ENCODE measurements around the gene GBP6.

Gene GBP6

DNA sequence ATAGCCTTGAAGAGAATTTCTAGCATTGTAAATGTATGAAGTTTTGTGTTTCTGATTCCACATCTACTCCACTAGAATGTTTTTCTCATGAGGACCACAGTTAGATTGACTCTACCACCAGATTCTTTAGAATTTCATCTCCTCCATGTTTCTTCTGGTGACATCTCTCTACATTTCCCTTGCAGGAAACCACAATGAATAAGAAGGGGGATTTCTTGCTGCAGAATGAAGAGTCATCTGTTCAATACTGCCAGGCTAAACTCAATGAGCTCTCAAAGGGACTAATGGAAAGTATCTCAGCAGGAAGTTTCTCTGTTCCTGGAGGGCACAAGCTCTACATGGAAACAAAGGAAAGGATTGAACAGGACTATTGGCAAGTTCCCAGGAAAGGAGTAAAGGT is 18.6 kb downstream of the GBP6 start:
- no peak for ATAC-seq (ENCODE audit: low read depth)
- Histone ChIP-seq H3K9me3 (ENCODE audit: severe bottlenecking) (no peaks in the 10 kb centered on the region), H3K4me1 (ENCODE audit: insufficient read depth, poor library complexity, severe bottlenecking) (no peaks in the 10 kb centered on the region), H3K36me3 (ENCODE audit: low read depth) (no peaks in the 10 kb centered on the region), H3K27ac (ENCODE audit: poor library complexity, severe bottlenecking) (no peak overlapping the region), H3K4me3 (ENCODE audit: severe bottlenecking) (no peak overlapping the region), H3K27me3 (ENCODE audit: insufficient read depth, poor library complexity, severe bottlenecking) (no peaks in the 10 kb centered on the region)
- TF ChIP-seq CTCF (IDR thresholded peaks at IDR 0.05; ENCODE audit: poor library complexity, severe bottlenecking), result no peak
- DNase-seq (ENCODE audit: low spot score), result no peak

DNA sequence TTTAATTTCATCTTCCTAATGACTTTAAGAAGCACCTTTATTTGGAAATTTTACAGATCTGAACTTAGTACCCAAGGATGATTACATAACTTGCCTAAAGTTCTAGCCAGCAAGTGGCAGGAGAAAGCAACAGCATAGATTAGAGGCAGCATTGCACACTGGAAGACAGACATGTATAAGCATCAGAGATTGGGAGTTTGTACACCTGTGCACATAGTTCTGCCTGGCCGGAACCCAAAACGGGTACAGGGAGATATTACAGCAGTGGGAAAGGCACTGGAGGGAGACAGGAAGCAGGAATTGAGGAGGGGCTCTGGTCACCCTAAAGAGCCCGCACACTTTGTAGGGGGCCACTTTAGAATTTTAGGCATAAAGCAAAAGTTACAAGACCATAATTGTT is 19.3 kb downstream of the GBP6 start:
- no peak overlapping the region for H3K27ac ChIP-seq (ENCODE audit: poor library complexity, severe bottlenecking)
- DNase-seq (ENCODE audit: low spot score), result no peak
- TF ChIP-seq CTCF (IDR thresholded peaks at IDR 0.05; ENCODE audit: poor library complexity, severe bottlenecking), result no peak

DNA sequence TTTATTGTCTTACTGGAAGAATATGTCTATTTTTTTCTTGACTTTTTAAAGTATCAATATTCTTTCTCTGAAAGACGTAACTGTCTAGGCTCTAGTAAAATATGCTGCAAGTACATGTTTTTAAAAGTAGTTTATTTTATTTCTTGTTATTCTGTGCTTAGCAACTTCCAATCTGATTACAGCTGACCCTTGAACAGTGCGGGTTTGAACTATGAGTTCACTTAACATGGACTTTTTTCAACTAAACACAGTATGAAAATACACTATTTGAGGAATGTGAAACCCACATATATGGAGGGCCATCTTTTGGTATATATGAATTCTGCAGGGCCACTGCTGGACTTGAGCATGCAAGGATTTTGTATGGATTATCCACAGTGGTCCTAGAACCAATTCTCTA is 26.8 kb downstream of the GBP6 start:
- Histone ChIP-seq H3K27ac (ENCODE audit: poor library complexity, severe bottlenecking) (no peak overlapping the region), H3K27me3 (ENCODE audit: insufficient read depth, poor library complexity, severe bottlenecking) (no peaks in the 10 kb centered on the region), H3K4me3 (ENCODE audit: severe bottlenecking) (no peak overlapping the region), H3K36me3 (ENCODE audit: low read depth) (no peaks in the 10 kb centered on the region), H3K4me1 (ENCODE audit: insufficient read depth, poor library complexity, severe bottlenecking) (no peaks in the 10 kb centered on the region), H3K9me3 (ENCODE audit: severe bottlenecking) (no peaks in the 10 kb centered on the region)
- ATAC-seq (ENCODE audit: low read depth) (no peak), DNase-seq (ENCODE audit: low spot score) (no peak)
- no peak for TF ChIP-seq CTCF (IDR thresholded peaks at IDR 0.05; ENCODE audit: poor library complexity, severe bottlenecking)

More for the DNA sequence above, 19.3 kb downstream of the GBP6 start:
- Histone ChIP-seq H3K9me3 (ENCODE audit: severe bottlenecking) (no peaks in the 10 kb centered on the region), H3K36me3 (ENCODE audit: low read depth) (no peaks in the 10 kb centered on the region), H3K27me3 (ENCODE audit: insufficient read depth, poor library complexity, severe bottlenecking) (no peaks in the 10 kb centered on the region), H3K4me1 (ENCODE audit: insufficient read depth, poor library complexity, severe bottlenecking) (no peaks in the 10 kb centered on the region), H3K4me3 (ENCODE audit: severe bottlenecking) (no peak overlapping the region)
- ATAC-seq (ENCODE audit: low read depth), result no peak

GRCh38 chr1:89391686-89392085 is 27.8 kb downstream of the GBP6 start:
- Histone ChIP-seq H3K36me3 (ENCODE audit: low read depth) (no peaks in the 10 kb centered on the region), H3K4me1 (ENCODE audit: insufficient read depth, poor library complexity, severe bottlenecking) (no peaks in the 10 kb centered on the region), H3K27ac (ENCODE audit: poor library complexity, severe bottlenecking) (no peak overlapping the region), H3K4me3 (ENCODE audit: severe bottlenecking) (no peak overlapping the region), H3K27me3 (ENCODE audit: insufficient read depth, poor library complexity, severe bottlenecking) (no peaks in the 10 kb centered on the region), H3K9me3 (ENCODE audit: severe bottlenecking) (no peaks in the 10 kb centered on the region)
- ATAC-seq (ENCODE audit: low read depth), result no peak
- TF ChIP-seq CTCF (IDR thresholded peaks at IDR 0.05; ENCODE audit: poor library complexity, severe bottlenecking), result no peak
- no peak for DNase-seq (ENCODE audit: low spot score)

- no peaks in the 10 kb centered on the region for H3K4me1 ChIP-seq (ENCODE audit: insufficient read depth, poor library complexity, severe bottlenecking)
- H3K9me3 ChIP-seq (ENCODE audit: severe bottlenecking), result no peaks in the 10 kb centered on the region
- H3K27me3 ChIP-seq (ENCODE audit: insufficient read depth, poor library complexity, severe bottlenecking), result no peaks in the 10 kb centered on the region
- no peak overlapping the region for H3K4me3 ChIP-seq (ENCODE audit: severe bottlenecking)
- no peaks in the 10 kb centered on the region for H3K36me3 ChIP-seq (ENCODE audit: low read depth)
- TF ChIP-seq CTCF (IDR thresholded peaks at IDR 0.05; ENCODE audit: poor library complexity, severe bottlenecking), result no peak
- no peak overlapping the region for H3K27ac ChIP-seq (ENCODE audit: poor library complexity, severe bottlenecking)
- ATAC-seq (ENCODE audit: low read depth) (no peak), DNase-seq (ENCODE audit: low spot score) (no peak)
Measured at GRCh38 chr1:89394851-89395250, 31.0 kb downstream of the GBP6 start.
